IMR-90 (cell line): ENCODE measurements around the gene SPTSSA.

Experiments used
- CTCF ChIP-seq: conservative IDR thresholded peaks from 2 replicates; pipeline ENCODE4 v1.5.1; 2012; ENCODE audit warnings: mild to moderate bottlenecking, low read depth, low read length, improper control_type of control experiment
- FOS ChIP-seq: fragments of 150-350 bp; IDR thresholded peaks from 2 replicates; pipeline ENCODE4 v1.6.1; 2016; ENCODE audit warnings: low read depth, low read length
- MAFK ChIP-seq: IDR thresholded peaks from 2 replicates; pipeline ENCODE4 v1.6.1; 2012; ENCODE audit warnings: low read depth, low read length, improper control_type of control experiment
- NFE2L2 ChIP-seq: fragments of 150-350 bp; IDR thresholded peaks from 2 replicates; pipeline ENCODE4 v1.6.1; 2016; ENCODE audit warnings: low read depth, mild to moderate bottlenecking, low read length
- POLR2A ChIP-seq: IDR thresholded peaks from 2 replicates; pipeline ENCODE4 v1.6.1; 2012; ENCODE audit warnings: mild to moderate bottlenecking, low read depth, low read length
- RAD21 ChIP-seq: IDR thresholded peaks from 2 replicates; pipeline ENCODE4 v1.6.1; 2012; ENCODE audit warnings: low read length, improper control_type of control experiment

- TF ChIP-seq NFE2L2 (no peak), CTCF (no peak), MAFK (no peak), RAD21 (no peak), POLR2A (no peak), FOS (no peak)
These were observed 24.9 kb downstream of the SPTSSA start for GRCh38 chr14:34436960-34437728.
